CD1c-positive myeloid dendritic cell (primary cell): ENCODE results near the gene IDH3B.

Experiments used
- DNase-seq: peaks from one replicate; pipeline ENCODE4 v3.0.0-alpha.2; 2016; ENCODE audit errors: extremely low spot score

The IDH3B gene

DNA sequence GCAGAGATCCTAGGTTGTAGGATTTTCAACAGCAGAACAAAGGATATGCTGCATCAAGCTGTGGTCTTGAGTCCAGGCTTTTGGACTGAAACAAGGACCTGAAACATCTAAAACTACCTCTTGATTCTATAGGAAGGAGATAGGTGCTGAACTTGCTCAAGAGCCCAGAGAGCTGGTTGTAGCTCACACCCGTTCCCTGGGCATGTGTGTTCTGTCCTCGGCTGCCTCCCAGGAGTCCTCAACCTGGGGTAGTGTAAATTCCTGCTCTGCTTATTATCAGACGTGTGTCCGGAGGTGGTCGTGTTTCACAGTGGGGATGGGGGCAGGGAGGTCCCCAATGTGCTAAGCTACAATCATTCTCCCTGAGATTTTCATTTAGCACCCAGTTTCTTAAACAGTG, 6.8 kb downstream of the IDH3B start:
- DNase-seq: no peak

DNA sequence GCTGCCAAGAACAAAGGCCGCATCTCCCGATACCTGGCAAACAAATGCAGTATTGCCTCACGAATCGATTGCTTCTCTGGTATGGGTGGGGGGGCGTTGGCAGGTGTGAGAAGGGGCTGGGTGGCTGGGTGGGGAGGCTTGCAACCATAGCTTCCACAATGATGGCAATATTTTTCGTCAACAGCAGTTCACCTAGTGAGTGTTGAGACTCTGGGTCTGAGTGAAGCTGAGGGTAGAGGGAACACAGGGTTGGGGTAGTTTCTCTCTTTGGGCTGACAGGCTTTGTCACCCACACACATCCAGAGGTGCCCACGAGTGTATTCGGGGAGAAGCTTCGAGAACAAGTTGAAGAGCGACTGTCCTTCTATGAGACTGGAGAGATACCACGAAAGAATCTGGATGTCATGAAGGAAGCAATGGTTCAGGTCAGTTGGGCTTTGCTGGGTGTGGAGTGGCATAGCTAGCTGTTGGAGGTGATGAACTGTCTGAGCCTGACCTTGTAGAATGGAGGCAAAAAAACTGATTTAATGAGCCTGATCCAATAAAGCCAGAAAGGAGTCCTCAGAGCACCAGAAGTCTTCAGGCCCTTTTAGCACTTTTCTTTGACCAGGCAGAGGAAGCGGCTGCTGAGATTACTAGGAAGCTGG, 7.4 kb downstream of the IDH3B start:
- no peak for DNase-seq

DNA sequence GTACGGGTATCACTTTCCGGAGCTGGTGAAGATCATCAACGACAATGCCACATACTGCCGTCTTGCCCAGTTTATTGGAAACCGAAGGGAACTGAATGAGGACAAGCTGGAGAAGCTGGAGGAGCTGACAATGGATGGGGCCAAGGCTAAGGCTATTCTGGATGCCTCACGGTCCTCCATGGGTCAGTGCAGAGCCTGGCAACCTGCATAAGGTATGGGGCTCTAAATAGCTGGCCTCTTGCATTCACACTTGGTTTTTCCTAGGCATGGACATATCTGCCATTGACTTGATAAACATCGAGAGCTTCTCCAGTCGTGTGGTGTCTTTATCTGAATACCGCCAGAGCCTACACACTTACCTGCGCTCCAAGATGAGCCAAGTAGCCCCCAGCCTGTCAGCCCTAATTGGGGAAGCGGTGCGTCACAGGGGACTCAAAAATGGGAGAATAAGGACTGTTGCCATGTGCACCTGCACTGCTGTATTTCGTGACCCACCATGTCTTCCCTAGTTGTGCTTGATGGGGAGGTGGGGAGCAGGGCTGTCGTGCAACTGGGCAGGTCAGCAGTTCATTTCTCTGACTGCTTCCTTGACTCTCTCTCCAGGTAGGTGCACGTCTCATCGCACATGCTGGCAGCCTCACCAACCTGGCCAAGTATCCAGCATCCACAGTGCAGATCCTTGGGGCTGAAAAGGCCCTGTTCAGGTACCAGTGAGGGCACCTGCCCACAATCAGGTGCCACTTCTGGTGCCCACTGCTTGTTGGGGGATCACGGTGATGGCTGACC, 8.5 kb downstream of the IDH3B start:
- DNase-seq: no peak

DNA sequence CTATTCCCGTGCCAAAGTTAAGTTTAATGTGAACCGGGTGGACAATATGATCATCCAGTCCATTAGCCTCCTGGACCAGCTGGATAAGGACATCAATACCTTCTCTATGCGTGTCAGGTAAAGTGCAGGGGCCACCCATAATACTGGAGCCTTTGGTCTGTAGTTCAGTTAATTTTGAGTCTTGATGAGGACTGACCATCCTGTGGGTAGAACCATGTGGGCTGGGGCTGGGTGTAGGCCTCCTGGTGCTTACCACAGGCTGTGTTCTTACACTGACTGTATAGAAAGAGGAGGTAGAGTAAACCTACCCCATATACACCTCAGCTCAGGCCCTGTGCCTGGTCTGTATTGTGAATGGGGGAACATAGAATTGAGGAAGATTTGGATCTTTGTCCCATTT, 9.2 kb downstream of the IDH3B start:
- no peak for DNase-seq

DNA sequence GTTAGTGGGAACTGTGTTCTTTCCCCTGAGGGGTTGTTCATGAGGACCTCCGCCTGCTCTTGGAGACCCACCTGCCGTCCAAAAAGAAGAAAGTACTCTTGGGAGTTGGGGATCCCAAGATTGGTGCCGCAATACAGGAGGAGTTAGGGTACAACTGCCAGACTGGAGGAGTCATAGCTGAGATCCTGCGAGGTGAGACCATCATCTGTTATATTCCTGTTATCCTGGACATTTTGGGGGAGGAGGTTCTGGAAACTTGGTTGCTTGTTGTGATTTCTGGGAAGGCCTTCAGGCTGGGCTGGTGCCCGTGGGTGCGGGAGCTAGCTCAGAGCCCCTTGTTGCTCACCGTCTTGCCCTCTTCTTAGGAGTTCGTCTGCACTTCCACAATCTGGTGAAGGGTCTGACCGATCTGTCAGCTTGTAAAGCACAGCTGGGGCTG, 9.6 kb downstream of the IDH3B start:
- no peak for DNase-seq

DNA sequence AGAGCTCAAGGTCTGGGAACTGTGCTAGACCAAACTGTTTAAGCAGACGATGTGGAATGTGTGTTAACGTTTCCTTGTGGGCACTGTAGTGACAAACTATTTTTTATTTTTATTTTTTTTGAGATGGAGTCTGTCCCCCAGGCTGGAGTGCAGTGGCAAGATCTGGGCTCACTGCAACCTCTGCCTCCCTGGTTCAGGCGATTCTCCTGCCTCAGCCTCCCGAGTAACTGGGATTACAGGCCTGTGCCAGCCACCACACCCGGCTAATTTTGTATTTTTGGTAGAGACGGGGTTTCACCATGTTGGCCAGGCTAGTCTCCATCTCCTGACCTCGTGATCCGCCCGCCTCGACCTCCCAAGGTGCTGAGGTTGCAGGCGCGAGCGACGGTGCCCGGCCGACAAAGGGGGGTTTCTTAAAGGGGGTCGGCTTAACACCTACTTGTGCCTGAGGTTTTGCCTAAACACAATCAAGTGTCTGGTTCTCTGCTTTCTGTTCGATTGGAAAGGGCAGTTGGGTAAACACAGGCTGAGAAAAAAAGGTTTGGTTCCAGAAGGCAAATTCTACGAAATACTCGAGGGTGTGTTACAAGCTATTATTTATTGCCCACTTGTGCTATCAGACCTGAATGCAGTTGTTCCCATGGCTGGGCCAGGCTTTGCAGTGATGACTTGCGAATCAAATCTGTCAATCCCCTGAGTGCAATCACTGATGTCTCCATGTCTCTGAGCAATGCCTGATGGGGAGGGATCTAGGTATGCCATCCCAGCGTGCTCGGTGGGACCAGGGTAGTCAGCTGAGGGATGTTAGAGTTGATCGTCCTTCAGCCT, 10.2 kb downstream of the IDH3B start:
- no peak for DNase-seq

DNA sequence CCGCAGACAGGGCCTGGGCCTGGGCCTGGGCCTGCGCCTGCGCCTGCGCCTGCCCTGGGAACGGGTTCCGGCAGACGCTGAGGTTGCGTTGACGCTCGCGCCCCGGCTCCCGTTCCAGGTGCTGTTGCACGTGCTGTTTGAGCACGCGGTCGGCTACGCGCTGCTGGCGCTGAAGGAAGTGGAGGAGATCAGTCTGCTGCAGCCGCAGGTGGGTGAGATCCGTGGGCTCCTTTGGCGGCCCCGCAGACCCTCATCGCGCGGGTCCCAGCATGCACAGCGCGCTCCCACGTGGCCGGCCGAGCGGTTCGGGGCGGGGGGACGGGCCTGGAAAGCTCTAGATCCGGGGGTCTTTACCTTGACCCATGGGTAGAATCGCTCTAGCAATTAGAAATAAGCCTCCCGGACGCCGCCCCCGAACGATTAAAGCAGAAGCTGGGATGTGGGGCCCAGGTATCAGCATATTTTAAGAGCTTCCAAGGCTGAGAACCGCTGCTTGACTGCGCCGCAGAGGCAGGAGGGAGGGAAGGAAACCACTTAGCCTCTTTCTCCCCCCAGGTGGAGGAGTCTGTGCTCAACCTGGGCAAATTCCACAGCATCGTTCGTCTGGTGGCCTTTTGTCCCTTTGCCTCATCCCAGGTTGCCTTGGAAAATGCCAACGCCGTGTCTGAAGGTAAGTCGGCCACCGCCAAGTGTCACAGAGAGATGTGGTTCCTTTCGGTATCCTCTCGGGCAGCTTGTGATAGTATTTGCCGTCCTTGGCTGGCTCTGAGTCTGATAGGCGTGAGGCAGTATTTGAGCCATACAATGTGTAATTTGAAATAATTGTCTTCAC, 11.1 kb downstream of the IDH3B start:
- DNase-seq: no peak

DNA sequence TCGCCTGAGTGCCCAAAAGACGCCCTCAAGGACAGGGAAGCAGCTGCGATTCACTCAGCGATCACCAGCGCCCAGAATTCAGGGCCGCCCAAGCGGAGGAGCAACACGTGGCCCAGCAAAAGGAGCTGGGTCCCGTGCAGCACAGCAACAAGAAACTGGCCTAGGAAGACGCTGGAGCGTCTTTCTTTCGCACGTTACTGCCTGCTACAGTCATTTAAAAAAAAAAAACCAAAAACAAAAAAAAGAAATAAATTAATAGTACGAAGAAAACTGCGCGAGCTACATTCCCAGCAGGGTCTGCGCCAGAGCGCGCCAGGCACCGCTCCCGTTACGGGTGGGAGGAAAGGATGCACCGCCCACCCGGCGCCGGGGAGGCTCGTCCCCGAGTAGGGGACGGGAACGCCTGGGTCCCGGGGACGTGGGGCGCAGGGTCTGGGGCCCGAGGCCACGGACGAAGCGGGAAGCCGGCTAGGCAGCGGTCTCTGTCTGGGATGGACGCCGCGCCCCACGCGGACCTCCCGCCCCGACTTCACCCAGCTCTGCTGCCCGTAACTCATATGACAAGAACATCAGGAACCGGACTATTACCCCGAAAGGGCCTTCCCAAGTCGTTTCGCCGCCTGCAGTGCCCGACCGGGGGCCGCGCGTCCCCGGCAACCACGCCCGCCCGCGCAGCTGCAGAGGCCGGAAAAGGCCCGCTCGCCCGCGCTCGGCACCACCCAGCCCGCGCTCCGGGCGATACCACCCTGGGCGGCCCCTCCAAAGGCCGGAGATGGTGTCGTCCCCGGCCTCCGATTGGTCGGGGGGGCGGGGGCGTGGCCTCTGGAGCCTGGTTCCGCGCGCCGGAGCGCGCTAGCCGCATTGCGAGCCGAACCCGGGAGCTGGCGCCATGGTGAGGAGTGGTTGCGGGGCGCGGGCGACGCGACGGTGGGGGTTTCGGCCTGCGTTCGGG, 12.0 kb downstream of the IDH3B start, which contains the start of gene NOP56:
Gene NOP56 (plus strand): TSS at position 861 of the 952 bp plus-strand sequence. CDS start 29 bp downstream, at position 890.
- peak; percentile 97 for DNase-seq

DNA sequence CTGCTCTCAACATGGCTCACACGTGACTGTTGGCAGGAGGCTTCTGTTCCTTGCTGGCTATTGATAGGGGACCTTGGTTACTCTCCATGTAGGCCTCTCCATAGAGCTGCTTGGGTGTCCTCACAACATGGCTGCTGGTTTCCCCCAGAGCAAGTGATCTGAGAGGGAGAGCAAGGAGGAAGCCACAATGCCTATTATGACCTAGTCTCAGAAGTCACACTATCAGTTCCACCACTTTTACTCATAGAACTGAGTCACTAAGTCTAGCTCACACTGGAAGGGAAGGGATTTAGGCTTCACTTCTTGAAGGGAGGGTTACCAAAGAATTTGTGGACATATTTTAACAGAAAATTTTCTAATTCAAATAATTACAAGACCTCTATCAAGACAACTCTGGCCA, 20.3 kb downstream of the IDH3B start:
- no peak for DNase-seq

DNA sequence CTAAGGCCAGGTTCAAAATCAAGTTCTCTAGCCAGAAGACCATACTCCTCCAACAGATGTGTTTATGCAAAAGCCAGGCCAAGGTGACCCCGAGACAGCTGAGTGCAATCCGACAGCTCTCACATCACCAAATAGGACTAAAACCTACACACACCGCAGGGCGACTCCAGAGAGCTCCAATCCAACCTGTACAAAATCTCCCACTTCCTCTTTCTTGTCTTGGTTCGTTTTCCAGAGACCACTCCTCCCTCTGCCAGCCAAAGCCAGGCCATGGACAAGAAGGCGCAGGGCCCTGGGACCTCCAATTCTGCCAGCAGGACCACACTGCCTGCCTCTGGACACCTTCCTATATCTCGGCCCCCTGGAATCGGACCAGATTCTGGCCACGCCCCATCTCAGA, 23.1 kb downstream of the IDH3B start:
- no peak for DNase-seq

DNA sequence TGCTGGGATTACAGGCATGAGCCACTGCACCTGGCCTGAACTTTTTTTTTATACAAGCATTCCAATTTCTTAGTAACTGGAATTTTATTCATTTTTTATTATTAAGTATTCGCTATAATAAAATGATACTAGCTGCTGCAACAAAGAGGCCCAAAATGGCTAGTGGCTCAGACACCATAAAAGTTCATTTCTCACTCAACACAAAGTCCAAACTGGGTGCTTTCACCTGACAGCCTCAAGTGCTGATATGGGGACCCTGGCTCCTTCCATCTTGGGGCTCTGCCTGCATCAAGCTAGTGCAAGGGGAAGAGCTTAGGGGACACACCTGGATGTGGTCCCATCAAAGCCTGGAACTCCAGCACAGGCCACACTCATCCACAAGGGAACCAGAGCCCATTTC, 23.8 kb downstream of the IDH3B start:
- no peak for DNase-seq

DNA sequence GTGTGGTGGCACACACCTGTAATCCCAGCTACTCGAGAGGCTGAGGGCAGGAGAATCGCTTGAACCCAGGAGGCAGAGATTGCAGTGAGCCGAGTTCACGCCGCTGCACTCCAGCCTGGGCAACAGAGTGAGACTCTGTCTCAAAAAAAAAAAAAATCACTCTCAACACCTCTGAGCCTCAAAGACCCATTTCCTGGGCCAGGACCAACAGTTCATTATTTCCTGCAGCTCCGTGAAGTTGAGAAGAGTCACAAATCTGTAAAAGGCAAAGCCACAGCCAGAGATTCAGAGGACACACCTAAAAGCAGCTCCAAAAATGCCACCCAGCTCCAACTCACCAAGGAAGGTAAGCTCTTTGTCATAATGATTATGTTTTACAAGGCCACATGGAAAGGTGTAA, 26.8 kb downstream of the IDH3B start:
- no peak for DNase-seq

DNA sequence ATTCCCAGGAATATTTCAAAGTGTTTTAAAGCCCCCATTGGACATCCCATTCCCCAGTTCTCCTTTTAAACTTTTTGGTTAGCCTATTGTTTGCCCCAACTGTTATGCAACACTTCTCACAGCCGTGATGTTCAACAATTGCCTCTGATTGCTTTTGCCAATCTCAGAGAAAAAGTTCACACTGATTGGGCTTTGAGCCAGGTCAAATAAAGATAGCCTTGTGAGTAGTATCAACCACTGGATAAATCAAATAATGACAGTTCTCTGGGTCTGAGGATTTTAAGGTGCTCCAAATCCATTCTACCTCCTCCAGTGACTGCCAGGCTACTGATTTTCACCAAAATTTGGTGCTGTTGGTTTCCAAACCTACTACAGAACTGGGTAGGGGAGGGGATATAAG, 30.6 kb downstream of the IDH3B start:
- no peak for DNase-seq

DNA sequence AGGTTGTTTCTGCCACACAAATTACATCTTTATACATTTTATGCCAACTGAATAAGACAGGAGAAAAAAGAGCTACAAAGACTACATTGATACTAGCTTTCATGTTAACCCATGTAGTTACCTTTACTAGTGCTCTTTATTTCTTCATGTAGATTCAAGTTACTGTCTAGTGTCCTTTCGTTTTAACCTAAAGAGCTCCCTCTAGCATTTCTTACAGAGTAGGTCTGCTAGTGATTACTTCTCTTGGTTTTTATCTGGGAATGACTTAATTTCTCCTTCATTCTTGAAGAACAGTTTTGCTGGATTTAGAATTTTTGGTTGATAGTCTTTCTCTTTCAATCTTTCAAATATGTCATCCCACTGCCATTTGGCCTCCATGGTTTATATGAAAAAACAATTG, 32.8 kb downstream of the IDH3B start:
- no peak for DNase-seq

DNA sequence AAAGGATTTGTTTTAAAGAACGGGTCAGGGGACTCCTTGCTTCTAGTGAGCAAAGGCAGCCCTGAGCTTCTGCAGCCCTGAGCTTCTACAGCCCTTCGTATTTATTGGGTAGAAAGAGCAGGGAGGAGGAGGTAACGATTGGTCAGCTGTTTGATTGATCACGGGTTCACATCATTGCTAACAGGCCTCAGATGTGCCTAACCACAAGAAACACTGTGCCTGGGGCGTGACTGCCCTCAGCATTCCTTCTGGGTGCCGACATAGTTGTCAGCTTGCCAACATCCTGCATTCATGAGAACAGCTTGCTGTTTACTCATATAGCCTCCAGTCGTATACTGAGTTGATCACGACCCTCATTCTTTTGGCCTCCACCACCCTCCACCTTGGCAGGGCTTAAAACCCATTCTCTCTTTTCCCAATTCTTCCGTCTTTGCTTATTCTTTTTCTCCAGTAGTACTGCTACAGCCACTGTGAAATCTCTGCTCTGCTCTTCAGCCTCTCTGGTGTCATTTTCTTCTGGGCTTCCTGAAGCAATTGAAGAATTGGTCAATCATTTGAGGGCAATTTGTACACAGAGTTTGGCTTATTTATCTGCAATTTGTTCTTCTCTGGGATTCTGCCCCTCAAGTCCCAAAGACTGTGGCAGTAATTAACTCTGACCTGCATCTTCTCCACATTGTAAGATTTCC, 37.0 kb downstream of the IDH3B start:
- DNase-seq: no peak

DNA sequence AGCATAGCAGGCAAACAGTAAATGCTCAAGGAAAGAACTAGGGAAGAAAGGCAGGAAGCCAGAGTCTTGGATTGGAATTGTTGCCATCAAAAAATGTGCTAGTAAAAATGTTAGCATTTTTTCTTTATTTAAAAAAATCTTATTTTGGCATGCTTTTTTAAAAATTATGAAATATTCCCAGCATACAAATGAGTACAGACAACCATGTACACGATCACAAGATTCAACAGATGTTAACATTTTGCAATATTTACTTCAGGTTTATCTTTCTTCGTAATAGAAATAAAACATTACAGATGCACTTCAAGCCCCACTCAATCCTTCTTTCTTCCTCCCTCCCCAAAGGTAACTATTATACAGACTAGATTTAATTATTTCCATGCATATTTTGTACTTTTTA, 39.0 kb downstream of the IDH3B start:
- no peak for DNase-seq

DNA sequence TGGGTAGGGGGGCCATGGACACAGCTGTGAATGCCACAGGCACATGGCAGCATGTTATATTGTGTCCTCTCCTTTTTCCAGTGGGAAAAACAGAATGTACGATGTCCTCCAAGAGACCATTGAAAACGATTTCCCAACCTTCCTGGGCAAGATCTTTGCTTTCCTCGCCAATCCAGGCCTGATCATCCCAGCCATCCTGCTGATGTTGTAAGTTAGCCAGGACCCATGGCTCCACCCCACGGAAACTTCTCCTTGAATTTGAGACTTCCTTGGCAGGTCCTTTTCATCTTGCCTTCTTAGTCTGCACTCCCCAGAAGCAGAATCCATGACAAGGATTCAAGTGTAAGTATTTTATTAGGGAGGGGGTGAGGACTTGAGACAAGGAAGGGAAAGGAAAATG, 39.8 kb downstream of the IDH3B start:
- no peak for DNase-seq

DNA sequence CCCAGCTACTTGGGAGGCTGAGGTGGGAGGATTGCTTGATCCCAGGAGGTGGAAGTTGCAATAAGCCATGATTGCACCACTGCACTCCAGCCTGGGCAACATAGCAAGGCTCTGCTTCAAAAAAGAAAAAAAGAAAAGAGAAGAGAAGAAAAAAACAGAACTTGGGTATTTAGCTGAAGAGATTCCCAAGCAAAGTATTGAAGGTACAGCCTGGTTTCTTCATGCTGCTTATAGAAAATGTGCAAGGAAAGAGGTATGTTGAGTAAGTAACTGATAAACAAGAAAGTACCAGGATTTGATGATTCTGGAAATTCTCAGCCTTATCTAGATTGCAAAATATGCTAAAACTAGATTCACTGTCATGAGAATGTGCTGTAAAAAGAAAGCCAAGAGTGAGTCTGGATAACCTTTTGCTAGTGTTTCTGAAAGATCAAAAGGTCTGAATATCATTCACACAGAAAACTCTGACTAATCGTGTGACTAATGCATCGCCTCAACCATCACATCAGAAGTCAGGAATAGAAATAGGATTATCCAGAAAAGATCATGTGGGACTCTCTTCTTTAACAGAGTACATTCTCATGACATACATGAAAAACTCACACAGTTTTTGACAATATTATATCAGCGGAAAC, 43.9 kb downstream of the IDH3B start:
- DNase-seq: no peak

DNA sequence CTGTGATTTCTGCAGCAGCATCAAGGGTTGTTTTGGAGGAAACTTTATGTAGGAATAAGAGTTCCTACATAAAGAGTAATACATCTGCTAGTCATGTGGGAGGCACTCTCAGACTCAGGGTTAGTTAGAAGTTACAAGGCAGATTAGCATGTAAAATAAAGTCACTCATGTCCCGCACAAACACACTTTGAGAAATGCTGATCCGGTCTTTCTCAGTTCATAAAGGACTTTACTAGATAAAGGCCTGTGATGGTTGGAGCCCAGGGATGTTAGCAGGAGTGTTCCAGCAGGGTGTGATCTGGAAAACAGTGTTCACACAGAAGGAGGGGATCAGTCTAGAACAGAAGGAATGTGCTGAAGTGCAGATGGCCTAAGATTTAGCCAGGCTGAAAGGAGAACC, 44.7 kb downstream of the IDH3B start:
- no peak for DNase-seq
